ENCODE results near the gene SCAF11.

SCAF11 gene

DNA sequence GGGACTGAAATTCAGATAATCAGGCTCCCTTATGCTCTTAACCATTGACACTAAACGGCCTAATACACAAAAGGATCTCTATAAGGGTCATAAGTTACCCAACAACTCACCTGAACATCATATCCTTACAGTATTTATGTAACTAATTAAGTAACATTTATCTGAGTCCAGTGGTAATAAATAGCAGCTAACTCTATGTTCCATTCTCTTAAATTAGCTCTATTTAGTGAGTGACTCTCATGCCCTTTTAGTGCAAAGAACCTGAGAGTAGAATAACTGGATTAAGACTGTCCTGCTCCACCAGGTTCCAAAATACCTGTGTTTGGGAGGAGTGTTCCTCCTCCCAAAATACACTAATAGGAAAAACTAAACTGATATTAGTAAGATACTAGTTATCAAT, 9.8 kb downstream of the SCAF11 start:
- no CpG with 5 or more reads among the region's 1 CpG for WGBS, 2 donors (ENCODE audit: extremely low coverage in 2 of 2, insufficient read length in 2 of 2, insufficient replicate concordance in 1 of 2)

DNA sequence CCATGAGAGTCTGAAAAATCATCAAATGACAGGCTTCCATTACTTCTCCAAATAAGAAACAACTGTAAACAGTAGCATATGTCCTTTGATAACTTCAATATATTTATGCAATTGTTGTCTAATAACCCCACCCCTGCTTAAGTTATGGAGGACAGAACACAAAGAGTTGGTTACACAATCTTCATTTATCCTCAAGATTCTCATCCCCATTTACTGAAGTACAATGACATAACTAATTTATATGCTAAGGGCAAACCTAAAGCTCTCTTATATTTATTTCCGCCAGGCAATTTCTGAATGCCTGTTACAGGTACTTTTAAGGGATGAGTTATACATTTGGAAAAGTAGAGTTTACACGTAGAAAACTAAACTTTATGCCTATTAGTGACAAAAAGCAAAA, 12.3 kb downstream of the SCAF11 start:
- Histone ChIP-seq H3K27me3 (ENCODE audit: control insufficient read depth in 3 of 3, insufficient read depth in 3 of 3, low read depth in 1 of 3, low read length in 3 of 3) (no peaks in the 10 kb centered on the region), H3K23ac (ENCODE audit: low read depth, low read length, poor library complexity) (no peak overlapping the region), H2BK15ac (ENCODE audit: low read length) (no peak overlapping the region), H2BK5ac (ENCODE audit: low read length) (no peak overlapping the region), H2AK5ac (ENCODE audit: low read depth, low read length) (no peak overlapping the region), H3K4me2 (ENCODE audit: insufficient read depth, low read length, poor library complexity, severe bottlenecking) (no peak overlapping the region), H4K8ac (ENCODE audit: low read depth, low read length) (no peak overlapping the region), H2BK120ac (ENCODE audit: low read depth, low read length) (no peak overlapping the region), H3K4ac (ENCODE audit: low read length) (no peak overlapping the region), H4K91ac (ENCODE audit: low read depth, low read length, poor library complexity) (no peak overlapping the region), H2BK12ac (ENCODE audit: low read length) (no peak overlapping the region), H2AFZ (ENCODE audit: low read length) (no peak overlapping the region), H3K18ac (ENCODE audit: low read length) (no peak overlapping the region), H3K9ac (ENCODE audit: low read depth, low read length, poor library complexity) (no peak overlapping the region), H3K9me3 (replicated peaks in 1 of 2; ENCODE audit: control insufficient read depth in 2 of 2, insufficient read depth in 1 of 2, low read depth in 1 of 2, low read length in 2 of 2) (peaks cover 0 to 20% of the 10 kb centered on the region in 2 donors), H3K4me3 (ENCODE audit: low read length in 2 of 2) (no peak overlapping the region), H3K79me1 (ENCODE audit: low read depth, low read length) (no peaks in the 10 kb centered on the region), H3K4me1 (ENCODE audit: control insufficient read depth in 2 of 2, insufficient read depth in 1 of 2, low read depth in 1 of 2, low read length in 2 of 2) (no peaks in the 10 kb centered on the region), H3K27ac (replicated peaks; ENCODE audit: low read length) (no peak overlapping the region), H3K36me3 (replicated peaks in 1 of 2; ENCODE audit: control insufficient read depth in 2 of 2, insufficient read depth in 2 of 2, low read length in 2 of 2) (peaks cover 4 to 37% of the 10 kb centered on the region in 2 donors), H3K14ac (ENCODE audit: low read length) (no peak overlapping the region)
- WGBS, 2 donors (ENCODE audit: extremely low coverage in 2 of 2, insufficient read length in 2 of 2, insufficient replicate concordance in 1 of 2): no CpG with 5 or more reads among the region's 2 CpGs
- DNase-seq (ENCODE audit: low spot score): no peak

More for the DNA sequence above, 9.8 kb downstream of the SCAF11 start:
- Histone ChIP-seq H2AFZ (ENCODE audit: low read length) (no peak overlapping the region), H3K9ac (ENCODE audit: low read depth, low read length, poor library complexity) (no peak overlapping the region), H2BK5ac (ENCODE audit: low read length) (no peak overlapping the region), H3K27ac (replicated peaks; ENCODE audit: low read length) (no peak overlapping the region), H3K36me3 (replicated peaks in 1 of 2; ENCODE audit: control insufficient read depth in 2 of 2, insufficient read depth in 2 of 2, low read length in 2 of 2) (peaks cover under 1 to 26% of the 10 kb centered on the region in 2 donors), H3K4me1 (ENCODE audit: control insufficient read depth in 2 of 2, insufficient read depth in 1 of 2, low read depth in 1 of 2, low read length in 2 of 2) (no peaks in the 10 kb centered on the region), H2BK120ac (ENCODE audit: low read depth, low read length) (no peak overlapping the region), H3K23ac (ENCODE audit: low read depth, low read length, poor library complexity) (no peak overlapping the region), H2BK15ac (ENCODE audit: low read length) (no peak overlapping the region), H3K14ac (ENCODE audit: low read length) (no peak overlapping the region), H3K79me1 (ENCODE audit: low read depth, low read length) (no peaks in the 10 kb centered on the region), H3K4ac (ENCODE audit: low read length) (no peak overlapping the region), H3K9me3 (replicated peaks in 1 of 2; ENCODE audit: control insufficient read depth in 2 of 2, insufficient read depth in 1 of 2, low read depth in 1 of 2, low read length in 2 of 2) (no peaks in the 10 kb centered on the region), H2AK5ac (ENCODE audit: low read depth, low read length) (no peak overlapping the region), H3K18ac (ENCODE audit: low read length) (no peak overlapping the region), H3K27me3 (ENCODE audit: control insufficient read depth in 3 of 3, insufficient read depth in 3 of 3, low read depth in 1 of 3, low read length in 3 of 3) (no peaks in the 10 kb centered on the region), H4K8ac (ENCODE audit: low read depth, low read length) (no peak overlapping the region), H2BK12ac (ENCODE audit: low read length) (no peak overlapping the region), H3K4me2 (ENCODE audit: insufficient read depth, low read length, poor library complexity, severe bottlenecking) (no peak overlapping the region), H4K91ac (ENCODE audit: low read depth, low read length, poor library complexity) (no peak overlapping the region), H3K4me3 (ENCODE audit: low read length in 2 of 2) (no peak overlapping the region)
- no peak for DNase-seq (ENCODE audit: low spot score)

GRCh38 chr12:45977620-45978019, 12.8 kb downstream of the SCAF11 start:
- Histone ChIP-seq H2BK120ac (ENCODE audit: low read depth, low read length) (no peak overlapping the region), H3K14ac (ENCODE audit: low read length) (no peak overlapping the region), H2BK15ac (ENCODE audit: low read length) (no peak overlapping the region), H3K4ac (ENCODE audit: low read length) (no peak overlapping the region), H4K8ac (ENCODE audit: low read depth, low read length) (no peak overlapping the region), H3K23ac (ENCODE audit: low read depth, low read length, poor library complexity) (no peak overlapping the region), H3K4me2 (ENCODE audit: insufficient read depth, low read length, poor library complexity, severe bottlenecking) (no peak overlapping the region), H3K36me3 (replicated peaks in 1 of 2; ENCODE audit: control insufficient read depth in 2 of 2, insufficient read depth in 2 of 2, low read length in 2 of 2) (peaks cover 4 to 35% of the 10 kb centered on the region in 2 donors), H3K27ac (replicated peaks; ENCODE audit: low read length) (no peak overlapping the region), H3K9ac (ENCODE audit: low read depth, low read length, poor library complexity) (no peak overlapping the region), H3K4me1 (ENCODE audit: control insufficient read depth in 2 of 2, insufficient read depth in 1 of 2, low read depth in 1 of 2, low read length in 2 of 2) (no peaks in the 10 kb centered on the region), H2AK5ac (ENCODE audit: low read depth, low read length) (no peak overlapping the region), H3K9me3 (replicated peaks in 1 of 2; ENCODE audit: control insufficient read depth in 2 of 2, insufficient read depth in 1 of 2, low read depth in 1 of 2, low read length in 2 of 2) (peaks cover 0 to 22% of the 10 kb centered on the region in 2 donors), H3K79me1 (ENCODE audit: low read depth, low read length) (no peaks in the 10 kb centered on the region), H3K4me3 (ENCODE audit: low read length in 2 of 2) (no peak overlapping the region), H3K18ac (ENCODE audit: low read length) (no peak overlapping the region), H2AFZ (ENCODE audit: low read length) (no peak overlapping the region), H2BK12ac (ENCODE audit: low read length) (no peak overlapping the region), H4K91ac (ENCODE audit: low read depth, low read length, poor library complexity) (no peak overlapping the region), H3K27me3 (ENCODE audit: control insufficient read depth in 3 of 3, insufficient read depth in 3 of 3, low read depth in 1 of 3, low read length in 3 of 3) (no peaks in the 10 kb centered on the region), H2BK5ac (ENCODE audit: low read length) (no peak overlapping the region)
- no peak for DNase-seq (ENCODE audit: low spot score)

DNA sequence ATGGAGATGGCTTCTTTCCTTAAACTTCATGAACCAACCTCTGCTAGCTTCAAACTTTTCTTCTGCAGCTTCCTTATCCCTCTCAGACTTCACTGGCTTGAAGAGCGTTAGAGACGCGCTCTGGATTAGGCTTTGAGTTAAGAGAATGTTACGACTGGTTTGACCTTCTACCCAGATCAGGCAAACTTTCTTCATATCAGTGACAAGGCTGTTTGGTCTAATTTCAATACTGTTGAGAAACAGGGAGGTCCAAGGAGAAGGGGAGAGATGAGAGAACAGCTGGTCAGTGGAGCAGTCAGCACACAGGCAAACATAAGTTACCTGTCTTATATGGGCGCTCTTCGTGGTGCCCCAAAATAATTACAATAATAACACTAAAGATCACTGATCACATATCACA, 14.9 kb downstream of the SCAF11 start:
- Histone ChIP-seq H2BK15ac (ENCODE audit: low read length) (no peak overlapping the region), H3K4me2 (ENCODE audit: insufficient read depth, low read length, poor library complexity, severe bottlenecking) (no peak overlapping the region), H3K79me1 (ENCODE audit: low read depth, low read length) (no peaks in the 10 kb centered on the region), H3K9ac (ENCODE audit: low read depth, low read length, poor library complexity) (no peak overlapping the region), H3K18ac (ENCODE audit: low read length) (no peak overlapping the region), H4K8ac (ENCODE audit: low read depth, low read length) (no peak overlapping the region), H2BK120ac (ENCODE audit: low read depth, low read length) (no peak overlapping the region), H3K27me3 (ENCODE audit: control insufficient read depth in 3 of 3, insufficient read depth in 3 of 3, low read depth in 1 of 3, low read length in 3 of 3) (no peaks in the 10 kb centered on the region), H3K36me3 (replicated peaks in 1 of 2; ENCODE audit: control insufficient read depth in 2 of 2, insufficient read depth in 2 of 2, low read length in 2 of 2) (peaks cover 4 to 52% of the 10 kb centered on the region in 2 donors), H2BK12ac (ENCODE audit: low read length) (no peak overlapping the region), H3K27ac (replicated peaks; ENCODE audit: low read length) (no peak overlapping the region), H2AFZ (ENCODE audit: low read length) (no peak overlapping the region), H4K91ac (ENCODE audit: low read depth, low read length, poor library complexity) (no peak overlapping the region), H2BK5ac (ENCODE audit: low read length) (no peak overlapping the region), H3K4me1 (ENCODE audit: control insufficient read depth in 2 of 2, insufficient read depth in 1 of 2, low read depth in 1 of 2, low read length in 2 of 2) (no peaks in the 10 kb centered on the region), H3K4me3 (ENCODE audit: low read length in 2 of 2) (no peak overlapping the region), H3K4ac (ENCODE audit: low read length) (no peak overlapping the region), H3K23ac (ENCODE audit: low read depth, low read length, poor library complexity) (no peak overlapping the region), H2AK5ac (ENCODE audit: low read depth, low read length) (no peak overlapping the region), H3K14ac (ENCODE audit: low read length) (no peak overlapping the region), H3K9me3 (replicated peaks in 1 of 2; ENCODE audit: control insufficient read depth in 2 of 2, insufficient read depth in 1 of 2, low read depth in 1 of 2, low read length in 2 of 2) (peaks cover 0 to 29% of the 10 kb centered on the region in 2 donors)
- no CpG with 5 or more reads among the region's 6 CpGs for WGBS, 2 donors (ENCODE audit: extremely low coverage in 2 of 2, insufficient read length in 2 of 2, insufficient replicate concordance in 1 of 2)
- DNase-seq (ENCODE audit: low spot score): no peak
